Transverse colon (tissue), 4 donors: ENCODE data around the gene PDIA5.

ENCODE experiments used
- CTCF ChIP-seq, 5 experiments: fragments of 200-600 bp in 3 of 5; fragments of 450-650 bp in 2 of 5; sonication (generic) in 3 of 5; IDR thresholded peaks; 1 replicate in 2 of 5; 2 replicates in 3 of 5; pipeline ENCODE4 v1.5.1; 2016 to 2017; ENCODE audit warnings: antibody characterized with exemption in 5 of 5, inconsistent platforms in 3 of 5, mild to moderate bottlenecking in 2 of 5, moderate library complexity in 1 of 5
- POLR2A ChIP-seq: fragments of 450-650 bp; IDR thresholded peaks from one replicate; pipeline ENCODE4 v1.6.1; 2016; ENCODE audit warnings: antibody characterized with exemption, mild to moderate bottlenecking, moderate library complexity
- POLR2AphosphoS5 ChIP-seq, 3 donors: sonication (generic); formaldehyde crosslinking; IDR thresholded peaks; one replicate each; pipeline ENCODE4 v1.6.1; 2016; ENCODE audit warnings: antibody characterized with exemption in 3 of 3

- no peak for TF ChIP-seq CTCF (IDR thresholded peaks at IDR 0.05)
- TF ChIP-seq POLR2A = no peak
- no peak for TF ChIP-seq POLR2AphosphoS5 (IDR thresholded peaks at IDR 0.05)
Observed at GRCh38 chr3:123038751-123039150, 28.1 kb upstream of the PDIA5 start.
